ENCODE measurements around the gene RERG.

DNA sequence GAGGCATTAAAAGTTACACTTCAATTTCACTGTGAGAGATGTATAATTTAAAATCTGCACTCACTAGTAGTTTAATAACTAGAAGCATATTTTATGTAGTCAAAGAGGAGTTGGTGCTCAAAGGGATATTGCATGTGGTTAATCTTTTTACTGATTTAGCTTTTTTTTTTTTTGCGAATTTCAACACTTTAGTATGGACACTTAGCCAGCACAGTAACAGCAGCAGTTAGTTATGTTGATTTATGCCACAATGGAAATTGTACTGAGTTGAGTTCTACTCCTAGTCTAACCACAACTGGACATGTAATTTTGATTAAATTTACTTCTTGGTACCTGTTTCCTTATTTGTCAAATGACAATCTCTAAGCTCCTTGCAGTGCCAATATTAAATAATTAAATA lies 104.2 kb downstream of the RERG start:
- TF ChIP-seq, protein P1, sequence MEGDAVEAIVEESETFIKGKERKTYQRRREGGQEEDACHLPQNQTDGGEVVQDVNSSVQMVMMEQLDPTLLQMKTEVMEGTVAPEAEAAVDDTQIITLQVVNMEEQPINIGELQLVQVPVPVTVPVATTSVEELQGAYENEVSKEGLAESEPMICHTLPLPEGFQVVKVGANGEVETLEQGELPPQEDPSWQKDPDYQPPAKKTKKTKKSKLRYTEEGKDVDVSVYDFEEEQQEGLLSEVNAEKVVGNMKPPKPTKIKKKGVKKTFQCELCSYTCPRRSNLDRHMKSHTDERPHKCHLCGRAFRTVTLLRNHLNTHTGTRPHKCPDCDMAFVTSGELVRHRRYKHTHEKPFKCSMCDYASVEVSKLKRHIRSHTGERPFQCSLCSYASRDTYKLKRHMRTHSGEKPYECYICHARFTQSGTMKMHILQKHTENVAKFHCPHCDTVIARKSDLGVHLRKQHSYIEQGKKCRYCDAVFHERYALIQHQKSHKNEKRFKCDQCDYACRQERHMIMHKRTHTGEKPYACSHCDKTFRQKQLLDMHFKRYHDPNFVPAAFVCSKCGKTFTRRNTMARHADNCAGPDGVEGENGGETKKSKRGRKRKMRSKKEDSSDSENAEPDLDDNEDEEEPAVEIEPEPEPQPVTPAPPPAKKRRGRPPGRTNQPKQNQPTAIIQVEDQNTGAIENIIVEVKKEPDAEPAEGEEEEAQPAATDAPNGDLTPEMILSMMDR (conservative IDR thresholded peaks at IDR 0.05): no peak
- no peak for TF ChIP-seq EZH2 (IDR thresholded peaks at IDR 0.05; ENCODE audit: low read depth)

Data from PC-9 (cell line).